ENCODE measurements around the gene STAT3. TPM values are rescaled to one million over a fixed set of nuclear protein-coding genes. Genes with fewer than 3 reads are reported as not detected.

Gene STAT3
- total RNA-seq, 3 donors from 2014 or later (not counting 1 experiment from before 2014, with no cell fraction given): 190 to 246 (median 206) TPM

DNA sequence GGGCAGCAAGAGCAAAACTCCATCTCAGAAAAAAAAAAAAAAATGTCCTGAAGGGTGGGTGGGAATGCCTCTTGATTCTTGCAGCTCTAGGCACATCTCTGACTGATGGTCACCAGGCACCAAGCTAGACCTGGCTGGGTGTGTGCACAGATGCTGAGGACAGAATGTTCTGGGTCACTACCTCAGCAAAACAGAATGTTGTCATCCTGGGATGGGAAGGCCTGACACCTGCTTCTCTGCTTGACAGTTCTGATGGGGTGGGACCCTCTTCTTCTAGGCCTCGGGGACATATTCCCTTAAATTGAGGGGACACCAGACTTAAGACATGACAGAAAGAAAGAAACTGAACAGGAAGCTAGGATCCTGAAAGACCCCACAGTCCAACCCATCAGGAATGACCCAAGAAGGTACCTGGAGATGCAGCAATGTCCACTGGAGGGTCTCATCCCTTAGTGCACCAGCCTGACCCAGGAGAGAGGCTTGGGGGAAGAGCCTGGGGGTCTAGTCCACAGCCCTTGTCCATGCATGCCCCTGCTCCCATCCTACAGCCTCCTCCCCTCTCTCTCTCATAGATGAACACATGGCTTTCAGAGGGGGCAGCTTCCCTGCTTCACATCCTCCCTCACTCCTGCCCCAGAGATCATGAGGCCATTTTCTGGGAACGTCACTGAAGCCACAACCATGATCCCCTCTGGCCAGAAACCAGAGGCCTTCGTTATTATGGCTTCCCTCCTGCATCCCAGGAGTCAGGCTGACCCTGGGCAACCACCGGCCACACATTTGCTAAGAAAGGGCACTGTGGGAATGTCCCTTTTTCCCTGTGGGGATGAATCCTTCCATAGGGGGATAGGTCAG lies 108.2 kb downstream of the STAT3 start:
- DNase-seq: no peak
- intact Hi-C loops (cut with micrococcal nuclease): loop anchor here (10.0 kb wide), 1 partner anchor 55 kb away; no protein-coding TSS in a partner anchor
- H3K4me3 Mint-ChIP-seq: no peak overlapping the region

GRCh38 chr17:42277342-42277712 lies 110.9 kb downstream of the STAT3 start:
- H3K27me3 Mint-ChIP-seq (ENCODE audit: low read depth in 2 of 2): no peaks in the 10 kb centered on the region
- 60% methylated on average over 6 of the region's 6 CpGs for WGBS (ENCODE audit: insufficient coverage)
- H3K4me1 ChIP-seq (ENCODE audit: control insufficient read depth, insufficient read depth, low read length): peaks cover 19% of the 10 kb centered on the region
- H3K27ac Mint-ChIP-seq: peak overlapping the region; percentile 53 to 92
- intact Hi-C loops (cut with micrococcal nuclease): loop anchor here (10.0 kb wide), 1 partner anchor 53 kb away; no protein-coding TSS in a partner anchor
- H3K4me3 ChIP-seq (ENCODE audit: low read length): no peak overlapping the region
- no peaks in the 10 kb centered on the region for H3K36me3 Mint-ChIP-seq
- H3K27me3 ChIP-seq (ENCODE audit: control insufficient read depth, insufficient read depth, low read length): no peaks in the 10 kb centered on the region
- no peaks in the 10 kb centered on the region for H3K36me3 ChIP-seq (ENCODE audit: control insufficient read depth, insufficient read depth, low read length)
- H3K4me3 Mint-ChIP-seq: peak overlapping the region; percentile 71
- no peaks in the 10 kb centered on the region for H3K9me3 Mint-ChIP-seq
- no peak overlapping the region for H3K27ac ChIP-seq (ENCODE audit: low read length)
- H3K4me1 Mint-ChIP-seq: peaks cover 41 to 45% of the 10 kb centered on the region in 2 donors
- no peaks in the 10 kb centered on the region for H3K9me3 ChIP-seq (ENCODE audit: control insufficient read depth, insufficient read depth, low read length)
- DNase-seq (no peak), ATAC-seq (no peak)
- TF ChIP-seq, protein P1, sequence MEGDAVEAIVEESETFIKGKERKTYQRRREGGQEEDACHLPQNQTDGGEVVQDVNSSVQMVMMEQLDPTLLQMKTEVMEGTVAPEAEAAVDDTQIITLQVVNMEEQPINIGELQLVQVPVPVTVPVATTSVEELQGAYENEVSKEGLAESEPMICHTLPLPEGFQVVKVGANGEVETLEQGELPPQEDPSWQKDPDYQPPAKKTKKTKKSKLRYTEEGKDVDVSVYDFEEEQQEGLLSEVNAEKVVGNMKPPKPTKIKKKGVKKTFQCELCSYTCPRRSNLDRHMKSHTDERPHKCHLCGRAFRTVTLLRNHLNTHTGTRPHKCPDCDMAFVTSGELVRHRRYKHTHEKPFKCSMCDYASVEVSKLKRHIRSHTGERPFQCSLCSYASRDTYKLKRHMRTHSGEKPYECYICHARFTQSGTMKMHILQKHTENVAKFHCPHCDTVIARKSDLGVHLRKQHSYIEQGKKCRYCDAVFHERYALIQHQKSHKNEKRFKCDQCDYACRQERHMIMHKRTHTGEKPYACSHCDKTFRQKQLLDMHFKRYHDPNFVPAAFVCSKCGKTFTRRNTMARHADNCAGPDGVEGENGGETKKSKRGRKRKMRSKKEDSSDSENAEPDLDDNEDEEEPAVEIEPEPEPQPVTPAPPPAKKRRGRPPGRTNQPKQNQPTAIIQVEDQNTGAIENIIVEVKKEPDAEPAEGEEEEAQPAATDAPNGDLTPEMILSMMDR (IDR thresholded peaks at IDR 0.05): no peak

More for the DNA sequence above, 108.2 kb downstream of the STAT3 start:
- Histone ChIP-seq H3K27me3 (ENCODE audit: control insufficient read depth, insufficient read depth, low read length) (no peaks in the 10 kb centered on the region), H3K36me3 (ENCODE audit: control insufficient read depth, insufficient read depth, low read length) (no peaks in the 10 kb centered on the region), H3K27ac (ENCODE audit: low read length) (no peak overlapping the region), H3K4me1 (ENCODE audit: control insufficient read depth, insufficient read depth, low read length) (peaks cover 14% of the 10 kb centered on the region), H3K4me3 (ENCODE audit: low read length) (no peak overlapping the region), H3K9me3 (ENCODE audit: control insufficient read depth, insufficient read depth, low read length) (no peaks in the 10 kb centered on the region)
- H3K27ac Mint-ChIP-seq: no peak overlapping the region
- no peaks in the 10 kb centered on the region for H3K9me3 Mint-ChIP-seq
- H3K4me1 Mint-ChIP-seq: peaks cover 16 to 19% of the 10 kb centered on the region in 2 donors
- no peaks in the 10 kb centered on the region for H3K27me3 Mint-ChIP-seq (ENCODE audit: low read depth in 2 of 2)
- TF ChIP-seq, protein P1 (IDR thresholded peaks at IDR 0.05): no peak
- H3K36me3 Mint-ChIP-seq: no peaks in the 10 kb centered on the region
- no peak for ATAC-seq
- 94% methylated on average over 4 of the region's 4 CpGs for WGBS (ENCODE audit: insufficient coverage)

- no peak for ATAC-seq
- Mint-ChIP-seq H3K4me3 (peak overlapping the region; percentile 71), H3K27me3 (ENCODE audit: low read depth in 2 of 2) (no peaks in the 10 kb centered on the region), H3K4me1 (peaks cover 47 to 51% of the 10 kb centered on the region in 2 donors), H3K27ac (peak overlapping the region; percentile 53 to 92), H3K36me3 (no peaks in the 10 kb centered on the region), H3K9me3 (no peaks in the 10 kb centered on the region)
- intact Hi-C loops (cut with micrococcal nuclease): loop anchor here (10.0 kb wide), 1 partner anchor 52 kb away; no protein-coding TSS in a partner anchor
- Histone ChIP-seq H3K27ac (ENCODE audit: low read length) (peak overlapping the region; percentile 74), H3K4me3 (ENCODE audit: low read length) (peak overlapping the region; percentile 73), H3K36me3 (ENCODE audit: control insufficient read depth, insufficient read depth, low read length) (no peaks in the 10 kb centered on the region), H3K4me1 (ENCODE audit: control insufficient read depth, insufficient read depth, low read length) (peaks cover 19% of the 10 kb centered on the region), H3K27me3 (ENCODE audit: control insufficient read depth, insufficient read depth, low read length) (no peaks in the 10 kb centered on the region), H3K9me3 (ENCODE audit: control insufficient read depth, insufficient read depth, low read length) (no peaks in the 10 kb centered on the region)
- TF ChIP-seq, protein P1 (IDR thresholded peaks at IDR 0.05): no peak
- WGBS (ENCODE audit: insufficient coverage): 3% methylated on average over 44 of the region's 44 CpGs
- peak in 1 of 2 donors; percentile 61 for DNase-seq
Measured at GRCh38 chr17:42276609-42277341, 111.5 kb downstream of the STAT3 start.
